ENCODE data around the gene MIF4GD.

MIF4GD gene

DNA sequence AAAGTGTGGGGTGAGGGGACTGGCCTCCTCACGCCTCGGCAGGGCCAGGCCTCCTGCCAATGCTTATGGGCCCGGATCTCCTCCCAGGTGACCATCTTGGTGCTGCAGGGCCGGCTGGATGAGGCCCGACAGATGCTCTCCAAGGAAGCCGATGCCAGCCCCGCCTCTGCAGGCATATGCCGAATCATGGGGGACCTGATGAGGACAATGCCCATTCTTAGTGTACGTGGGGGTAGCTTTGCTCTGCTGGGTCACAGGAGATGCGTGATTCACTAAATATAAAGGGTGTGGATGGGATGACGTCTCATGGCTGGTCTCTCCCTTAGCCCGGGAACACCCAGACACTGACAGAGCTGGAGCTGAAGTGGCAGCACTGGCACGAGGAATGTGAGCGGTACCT, 46.0 kb downstream of the MIF4GD start:
- no peak overlapping the region for H3K27ac ChIP-seq
- TF ChIP-seq, protein P1, sequence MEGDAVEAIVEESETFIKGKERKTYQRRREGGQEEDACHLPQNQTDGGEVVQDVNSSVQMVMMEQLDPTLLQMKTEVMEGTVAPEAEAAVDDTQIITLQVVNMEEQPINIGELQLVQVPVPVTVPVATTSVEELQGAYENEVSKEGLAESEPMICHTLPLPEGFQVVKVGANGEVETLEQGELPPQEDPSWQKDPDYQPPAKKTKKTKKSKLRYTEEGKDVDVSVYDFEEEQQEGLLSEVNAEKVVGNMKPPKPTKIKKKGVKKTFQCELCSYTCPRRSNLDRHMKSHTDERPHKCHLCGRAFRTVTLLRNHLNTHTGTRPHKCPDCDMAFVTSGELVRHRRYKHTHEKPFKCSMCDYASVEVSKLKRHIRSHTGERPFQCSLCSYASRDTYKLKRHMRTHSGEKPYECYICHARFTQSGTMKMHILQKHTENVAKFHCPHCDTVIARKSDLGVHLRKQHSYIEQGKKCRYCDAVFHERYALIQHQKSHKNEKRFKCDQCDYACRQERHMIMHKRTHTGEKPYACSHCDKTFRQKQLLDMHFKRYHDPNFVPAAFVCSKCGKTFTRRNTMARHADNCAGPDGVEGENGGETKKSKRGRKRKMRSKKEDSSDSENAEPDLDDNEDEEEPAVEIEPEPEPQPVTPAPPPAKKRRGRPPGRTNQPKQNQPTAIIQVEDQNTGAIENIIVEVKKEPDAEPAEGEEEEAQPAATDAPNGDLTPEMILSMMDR (conservative IDR thresholded peaks at IDR 0.05) = no peak

DNA sequence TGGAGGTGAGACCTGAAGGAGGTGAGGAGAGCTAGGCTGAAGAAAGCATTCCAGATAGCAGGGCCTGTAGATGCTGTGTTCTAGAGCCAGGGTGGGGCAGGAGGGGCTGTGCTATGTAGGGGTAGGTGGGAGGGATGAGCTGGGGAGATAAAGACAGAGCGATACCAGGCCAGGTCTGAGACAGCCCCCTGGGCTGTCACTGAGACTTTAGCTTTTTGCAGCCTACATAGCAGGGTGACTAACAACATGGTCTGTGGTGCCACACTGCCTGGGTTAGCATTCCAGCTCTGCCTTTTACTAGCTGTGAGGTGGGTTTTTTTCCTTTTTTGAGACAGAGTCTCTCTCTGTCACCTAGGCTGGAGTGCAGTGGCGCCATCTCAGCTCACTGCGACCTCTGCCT, 51.2 kb downstream of the MIF4GD start:
- TF ChIP-seq, protein P1 (conservative IDR thresholded peaks at IDR 0.05) = no peak
- no peak overlapping the region for H3K27ac ChIP-seq

GRCh38 chr17:75218131-75218530, 52.9 kb downstream of the MIF4GD start:
- TF ChIP-seq, protein P1 (conservative IDR thresholded peaks at IDR 0.05) = no peak
- H3K27ac ChIP-seq = no peak overlapping the region

Data from VCaP (cell line).